HUES64 (cell line): ENCODE measurements around the gene PTPRN2.
"Not testable (repeated sequence)": the region's sequence is repeated elsewhere in the genome, so short reads cannot be mapped to it uniquely, and the experiment has no call there.

ENCODE experiments used
- H3K27ac ChIP-seq: 2 replicates; pipeline ENCODE4 v1.7.0; 2013; ENCODE audit warnings: low read depth, low read length, inconsistent platforms
- H3K27me3 ChIP-seq: 2 replicates; pipeline ENCODE4 v1.6.1; 2013; ENCODE audit warnings: mild to moderate bottlenecking, low read length; ENCODE audit not compliant: insufficient read depth
- H3K36me3 ChIP-seq: 2 replicates; pipeline ENCODE4 v1.6.1; 2013; ENCODE audit warnings: mild to moderate bottlenecking, low read length; ENCODE audit not compliant: insufficient read depth
- H3K4me1 ChIP-seq: 2 replicates; pipeline ENCODE4 v1.6.1; 2013; ENCODE audit warnings: mild to moderate bottlenecking, low read length, moderate library complexity; ENCODE audit not compliant: insufficient read depth
- H3K4me3 ChIP-seq: 2 replicates; pipeline ENCODE4 v1.5.1; 2013; ENCODE audit warnings: mild to moderate bottlenecking, low read length, moderate library complexity
- H3K9ac ChIP-seq: 2 replicates; pipeline ENCODE4 v1.6.1; 2013; ENCODE audit warnings: mild to moderate bottlenecking, low read depth, low read length
- H3K9me3 ChIP-seq: 2 replicates; pipeline ENCODE4 v1.6.1; 2013; ENCODE audit warnings: low read depth, low read length; ENCODE audit not compliant: insufficient read depth
- WGBS: fragments of 150-250, 120-280 bp; methylation state at CpG from one replicate; pipeline ENCODE4 v1.1.7; 2013; ENCODE audit warnings: missing lambda C conversion rate; 5-methylcytosine and 5-hydroxymethylcytosine counted together

PTPRN2 gene

DNA sequence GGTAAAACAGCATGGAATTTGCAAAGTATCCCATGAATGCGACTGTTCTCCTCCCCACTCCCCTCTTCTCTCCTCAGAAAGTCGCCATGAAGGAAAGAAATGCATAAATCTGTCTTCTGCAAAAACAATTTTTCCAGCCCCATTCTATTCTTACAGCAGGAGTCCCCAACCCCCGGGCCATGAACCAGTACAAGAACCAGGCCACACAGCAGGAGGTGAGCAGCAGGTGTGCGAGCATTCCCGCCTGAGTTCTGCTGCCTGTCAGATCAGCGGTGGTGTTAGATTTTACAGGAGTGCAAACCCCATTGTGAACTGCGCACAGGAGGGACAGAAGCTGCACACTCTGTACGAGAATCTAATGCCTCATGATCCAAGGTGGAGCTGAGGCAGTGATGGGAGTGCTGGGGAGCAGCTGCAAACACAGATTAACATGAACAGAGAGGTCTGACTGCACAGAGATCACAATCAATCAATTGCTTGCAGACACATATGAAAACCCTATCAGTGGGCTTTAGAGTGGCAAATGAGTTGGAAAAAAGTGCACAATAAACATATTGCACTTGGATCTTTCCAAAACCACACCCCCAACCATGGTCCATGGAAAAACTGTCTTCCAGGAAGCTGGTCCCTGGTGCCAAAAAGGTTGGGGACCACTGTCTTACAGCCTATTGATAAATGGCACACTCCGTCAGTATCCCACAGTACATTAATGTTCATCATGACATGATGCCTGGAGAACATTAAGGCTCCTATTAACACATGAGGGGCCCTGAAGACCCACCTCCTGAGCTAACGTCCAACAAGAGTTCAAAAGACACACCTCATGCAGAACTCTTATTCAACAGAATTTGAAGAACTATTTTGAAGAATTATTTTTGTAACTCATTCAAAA is 205.0 kb downstream of the PTPRN2 start:
- Histone ChIP-seq H3K9me3 (peaks cover 92% of the 10 kb centered on the region), H3K27ac (no peak overlapping the region), H3K4me1 (no peaks in the 10 kb centered on the region), H3K9ac (no peak overlapping the region), H3K36me3 (no peaks in the 10 kb centered on the region), H3K4me3 (no peak overlapping the region), H3K27me3 (no peaks in the 10 kb centered on the region)
- 61% methylated on average over 10 of the region's 10 CpGs for WGBS

- no peak overlapping the region for H3K9ac ChIP-seq
- no peak overlapping the region for H3K4me3 ChIP-seq
- peaks cover 91% of the 10 kb centered on the region for H3K9me3 ChIP-seq
- no peaks in the 10 kb centered on the region for H3K4me1 ChIP-seq
- no peaks in the 10 kb centered on the region for H3K36me3 ChIP-seq
- H3K27ac ChIP-seq = no peak overlapping the region
- no peaks in the 10 kb centered on the region for H3K27me3 ChIP-seq
- 84% methylated on average over 3 of the region's 3 CpGs for WGBS
Observed at GRCh38 chr7:158381956-158382355, 205.7 kb downstream of the PTPRN2 start.

DNA sequence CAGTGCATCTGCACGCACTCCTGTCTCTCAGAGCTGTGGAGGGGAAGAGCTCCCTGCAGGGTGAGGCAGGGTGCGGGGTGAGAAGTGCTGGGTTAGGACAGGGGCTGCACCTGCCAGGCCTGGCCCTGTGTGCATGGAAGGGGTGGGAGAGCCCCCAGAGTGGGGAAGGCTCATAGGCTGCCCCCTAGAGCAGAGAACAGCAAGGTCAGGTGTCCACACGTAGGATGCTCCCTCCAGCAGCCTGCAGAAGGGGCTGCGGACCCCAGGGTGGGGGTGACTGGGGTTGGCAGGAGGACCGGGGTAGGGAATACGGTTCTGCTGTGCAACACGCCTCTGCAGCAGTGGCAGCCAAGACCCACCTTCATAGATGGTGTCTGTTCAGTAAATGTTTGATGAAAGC is 208.6 kb downstream of the PTPRN2 start:
- 84% methylated on average over 7 of the region's 7 CpGs for WGBS
- peaks cover 88% of the 10 kb centered on the region for H3K9me3 ChIP-seq
- no peaks in the 10 kb centered on the region for H3K4me1 ChIP-seq
- no peak overlapping the region for H3K4me3 ChIP-seq
- H3K9ac ChIP-seq = no peak overlapping the region
- no peaks in the 10 kb centered on the region for H3K27me3 ChIP-seq
- H3K27ac ChIP-seq = no peak overlapping the region
- H3K36me3 ChIP-seq = no peaks in the 10 kb centered on the region

- 68% methylated on average over 14 of the region's 14 CpGs for WGBS
- H3K4me1 ChIP-seq = no peaks in the 10 kb centered on the region
- no peak overlapping the region for H3K9ac ChIP-seq
- peaks cover 89% of the 10 kb centered on the region for H3K9me3 ChIP-seq
- H3K27me3 ChIP-seq = no peaks in the 10 kb centered on the region
- no peaks in the 10 kb centered on the region for H3K36me3 ChIP-seq
- no peak overlapping the region for H3K27ac ChIP-seq
- no peak overlapping the region for H3K4me3 ChIP-seq
Observed at GRCh38 chr7:158377800-158378623, 209.6 kb downstream of the PTPRN2 start.

GRCh38 chr7:158376839-158377186 is 210.8 kb downstream of the PTPRN2 start:
- H3K4me1 ChIP-seq, H3K36me3 ChIP-seq, H3K9ac ChIP-seq, H3K27me3 ChIP-seq, H3K27ac ChIP-seq, H3K4me3 ChIP-seq: not testable (repeated sequence)
- H3K9me3 ChIP-seq = peaks cover 86% of the 10 kb centered on the region
- WGBS = 85% methylated on average over 4 of the region's 12 CpGs

- H3K27ac ChIP-seq, H3K9ac ChIP-seq, H3K27me3 ChIP-seq, H3K4me3 ChIP-seq, H3K36me3 ChIP-seq, H3K4me1 ChIP-seq: not testable (repeated sequence)
- H3K9me3 ChIP-seq = peaks cover 87% of the 10 kb centered on the region
- WGBS = 69% methylated on average over 17 of the region's 23 CpGs
Observed at GRCh38 chr7:158376146-158376838, 211.3 kb downstream of the PTPRN2 start.

- Histone ChIP-seq H3K27ac (no peak overlapping the region), H3K4me1 (no peaks in the 10 kb centered on the region), H3K27me3 (no peaks in the 10 kb centered on the region), H3K9ac (no peak overlapping the region), H3K36me3 (no peaks in the 10 kb centered on the region), H3K9me3 (peaks cover 86% of the 10 kb centered on the region), H3K4me3 (no peak overlapping the region)
- WGBS = 74% methylated on average over 4 of the region's 4 CpGs
Observed at GRCh38 chr7:158375034-158375433, 212.6 kb downstream of the PTPRN2 start.

GRCh38 chr7:158374586-158374985 is 213.0 kb downstream of the PTPRN2 start:
- Histone ChIP-seq H3K9me3 (peaks cover 86% of the 10 kb centered on the region), H3K4me3 (no peak overlapping the region), H3K36me3 (no peaks in the 10 kb centered on the region), H3K4me1 (no peaks in the 10 kb centered on the region), H3K9ac (no peak overlapping the region), H3K27me3 (no peaks in the 10 kb centered on the region), H3K27ac (no peak overlapping the region)
- 90% methylated on average over 6 of the region's 6 CpGs for WGBS

DNA sequence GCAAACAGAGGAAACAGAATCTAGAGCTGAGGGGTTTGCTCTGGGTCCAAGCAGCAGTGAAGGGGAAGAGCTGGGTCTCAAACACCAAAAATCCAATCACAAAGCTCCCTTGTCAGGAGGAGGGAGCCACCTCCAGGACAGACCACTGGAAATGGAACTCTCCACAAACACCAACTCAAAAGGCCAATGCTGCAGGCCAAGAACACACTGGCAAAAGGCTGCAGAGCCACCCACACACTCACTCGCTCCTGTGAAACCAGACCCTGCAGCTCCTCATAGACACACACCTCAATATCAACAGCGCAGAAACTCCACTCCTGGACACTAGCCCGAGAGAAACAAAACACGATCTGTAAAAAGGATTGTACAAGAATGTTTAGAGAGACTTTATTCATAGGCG is 213.5 kb downstream of the PTPRN2 start:
- Histone ChIP-seq H3K27me3 (no peaks in the 10 kb centered on the region), H3K36me3 (no peaks in the 10 kb centered on the region), H3K4me1 (no peaks in the 10 kb centered on the region), H3K9me3 (peaks cover 86% of the 10 kb centered on the region), H3K27ac (no peak overlapping the region), H3K9ac (no peak overlapping the region), H3K4me3 (no peak overlapping the region)
- 76% methylated on average over 5 of the region's 5 CpGs for WGBS

GRCh38 chr7:158373476-158374133 is 214.0 kb downstream of the PTPRN2 start:
- no peaks in the 10 kb centered on the region for H3K36me3 ChIP-seq
- no peaks in the 10 kb centered on the region for H3K4me1 ChIP-seq
- no peak overlapping the region for H3K27ac ChIP-seq
- H3K4me3 ChIP-seq = no peak overlapping the region
- peaks cover 85% of the 10 kb centered on the region for H3K9me3 ChIP-seq
- WGBS = 77% methylated on average over 18 of the region's 18 CpGs
- H3K9ac ChIP-seq = no peak overlapping the region
- no peaks in the 10 kb centered on the region for H3K27me3 ChIP-seq
